Measurements from ENCODE around the gene PTCD1. TPM values are rescaled to one million over a fixed set of nuclear protein-coding genes. Genes with fewer than 3 reads are reported as not detected.

The PTCD1 gene
- total and polyA plus RNA-seq, 2 of the 8 experiments (the other 6 are each of a cell fraction or from before 2014, with no cell fraction given), result 7.5 to 7.6 TPM

GRCh38 chr7:99410635-99411034 lies 28.0 kb downstream of the PTCD1 start:
- no peak overlapping the region for H3K9ac ChIP-seq (replicated peaks in 1 of 4; ENCODE audit: extremely low read depth in 1 of 4, low read depth in 3 of 4, low read length in 3 of 4)
- WGBS, 2 experiments (ENCODE audit: extremely low coverage in 1 of 2, insufficient coverage in 1 of 2, insufficient read length in 1 of 2, insufficient replicate concordance in 2 of 2, low coverage in 1 of 2, low lambda C conversion rate in 2 of 2, missing lambda C conversion rate in 1 of 2), result 100% methylated on average over 2 of the region's 2 CpGs; no CpG with 5 or more reads in 1 of the 2 experiments
- no peak overlapping the region for H4K8ac ChIP-seq (ENCODE audit: extremely low read depth, insufficient read depth, low read length)
- peaks cover 11% of the 10 kb centered on the region for H3K79me1 ChIP-seq (ENCODE audit: low read depth, low read length)
- H3K18ac ChIP-seq (ENCODE audit: extremely low read depth, low read length), result no peak overlapping the region
- no peak overlapping the region for H2AK5ac ChIP-seq (ENCODE audit: low read depth, low read length)
- no peak overlapping the region for H3K14ac ChIP-seq (ENCODE audit: insufficient read length)
- peaks cover 31 to 49% of the 10 kb centered on the region in 2 experiments for H3K79me2 ChIP-seq (ENCODE audit: control insufficient read depth in 1 of 2, insufficient read depth in 2 of 2, low read length in 2 of 2)
- H4K20me1 ChIP-seq (replicated peaks in 1 of 2; ENCODE audit: control insufficient read depth in 1 of 2, insufficient read depth in 2 of 2, low read length in 2 of 2), result peaks cover 5% of the 10 kb centered on the region in 2 experiments
- no peak overlapping the region for H2BK12ac ChIP-seq (ENCODE audit: low read depth, low read length)
- no peak overlapping the region for H2BK5ac ChIP-seq (ENCODE audit: low read depth, low read length)
- peaks cover 0 to 5% (median 3%) of the 10 kb centered on the region in 4 experiments; a peak in 2 of 7 replicates for H3K4me1 ChIP-seq (replicated peaks in 1 of 4; ENCODE audit: control insufficient read depth in 3 of 4, insufficient read depth in 4 of 4, low read length in 3 of 4)
- no peak overlapping the region; a peak in 1 of 8 replicates for H3K4me3 ChIP-seq (ENCODE audit: extremely low read depth in 1 of 4, insufficient read depth in 2 of 4, low read depth in 3 of 4, low read length in 4 of 4)
- DNase-seq (ENCODE audit: low read depth in 1 of 2, low spot score in 2 of 2) (no peak), FAIRE-seq (no peak)
- H3K27ac ChIP-seq (ENCODE audit: low read depth, low read length), result no peak overlapping the region
- ChIA-PET POLR2A (ENCODE audit: partially characterized antibody) (interaction anchor here (0.7 to 8.4 kb wide), 4 partner anchors 11 to 29 kb away, joined by 3 to 150 read pairs (median 28); no protein-coding TSS in a partner anchor), CTCF (ENCODE audit: partially characterized antibody) (interaction anchor here (0.8 to 1.0 kb wide), 2 partner anchors 12 to 19 kb away, joined by 3 read pairs; no protein-coding TSS in a partner anchor)
- no peak overlapping the region for H3K4ac ChIP-seq (replicated peaks; ENCODE audit: insufficient read length, low read depth, low read length)
- H3K23ac ChIP-seq (ENCODE audit: insufficient read length), result no peak overlapping the region
- H2BK20ac ChIP-seq (ENCODE audit: low read length), result no peak overlapping the region
- no peak overlapping the region for H4K91ac ChIP-seq (replicated peaks; ENCODE audit: insufficient read length, low read length)
- H3K9me3 ChIP-seq (ENCODE audit: insufficient read depth in 2 of 2, low read depth in 1 of 2, low read length in 1 of 2), result no peaks in the 10 kb centered on the region
- H3K27me3 ChIP-seq (replicated peaks in 1 of 4; ENCODE audit: control insufficient read depth in 3 of 4, extremely low read depth in 1 of 4, insufficient read depth in 3 of 4, low read length in 3 of 4), result no peaks in the 10 kb centered on the region
- H4K5ac ChIP-seq (ENCODE audit: insufficient read length, low read depth, low read length), result no peak overlapping the region
- no peak overlapping the region for H2AFZ ChIP-seq (ENCODE audit: low read length)
- no peak overlapping the region for H2BK15ac ChIP-seq (ENCODE audit: low read length)
- peaks cover 13% of the 10 kb centered on the region for H3K23me2 ChIP-seq (ENCODE audit: low read depth, low read length)
- H3K56ac ChIP-seq (replicated peaks; ENCODE audit: insufficient read length, low read depth, low read length), result no peak overlapping the region
- H3K4me2 ChIP-seq (ENCODE audit: insufficient read depth in 1 of 2, low read depth in 2 of 2, low read length in 2 of 2), result peak overlapping the region in 1 of 2 experiments; percentile 74; a peak in 1 of 4 replicates
- no peak overlapping the region for H2BK120ac ChIP-seq (replicated peaks; ENCODE audit: low read depth, low read length)
- H3K36me3 ChIP-seq (ENCODE audit: control insufficient read depth in 2 of 4, insufficient read depth in 4 of 4, low read length in 3 of 4), result peaks cover 7 to 42% (median 22%) of the 10 kb centered on the region in 4 experiments
- no peak for TF ChIP-seq SUZ12 (IDR thresholded peaks at IDR 0.05; ENCODE audit: low read length)
- TF ChIP-seq TAF1 (IDR thresholded peaks at IDR 0.05; ENCODE audit: low read depth, low read length), result no peak
- no peak for TF ChIP-seq SIX5 (IDR thresholded peaks at IDR 0.05; ENCODE audit: low read depth, low read length)
- TF ChIP-seq SIN3A (conservative IDR thresholded peaks at IDR 0.05 in 1 of 2, IDR thresholded peaks at IDR 0.05 in 1 of 2; ENCODE audit: low read depth in 1 of 2, low read length in 2 of 2), result no peak
- TF ChIP-seq RNF2 (IDR thresholded peaks at IDR 0.05; ENCODE audit: borderline replicate concordance, low read depth, low read length, missing control alignments, poor library complexity, severe bottlenecking), result no peak
- no peak for TF ChIP-seq TAF7 (optimal IDR thresholded peaks at IDR 0.05; ENCODE audit: borderline replicate concordance, low read depth, low read length)
- no peak for TF ChIP-seq BACH1 (IDR thresholded peaks at IDR 0.05; ENCODE audit: low read length)
- TF ChIP-seq CHD2 (IDR thresholded peaks at IDR 0.05; ENCODE audit: low read length), result no peak
- no peak for TF ChIP-seq RBBP5 (IDR thresholded peaks at IDR 0.05; ENCODE audit: borderline replicate concordance, low read depth, low read length)
- no peak for TF ChIP-seq YY1 (IDR thresholded peaks at IDR 0.05; ENCODE audit: low read depth, low read length)
- TF ChIP-seq MAX (IDR thresholded peaks at IDR 0.05), result no peak
